ENCODE measurements around the gene TSPAN9.

The TSPAN9 gene

DNA sequence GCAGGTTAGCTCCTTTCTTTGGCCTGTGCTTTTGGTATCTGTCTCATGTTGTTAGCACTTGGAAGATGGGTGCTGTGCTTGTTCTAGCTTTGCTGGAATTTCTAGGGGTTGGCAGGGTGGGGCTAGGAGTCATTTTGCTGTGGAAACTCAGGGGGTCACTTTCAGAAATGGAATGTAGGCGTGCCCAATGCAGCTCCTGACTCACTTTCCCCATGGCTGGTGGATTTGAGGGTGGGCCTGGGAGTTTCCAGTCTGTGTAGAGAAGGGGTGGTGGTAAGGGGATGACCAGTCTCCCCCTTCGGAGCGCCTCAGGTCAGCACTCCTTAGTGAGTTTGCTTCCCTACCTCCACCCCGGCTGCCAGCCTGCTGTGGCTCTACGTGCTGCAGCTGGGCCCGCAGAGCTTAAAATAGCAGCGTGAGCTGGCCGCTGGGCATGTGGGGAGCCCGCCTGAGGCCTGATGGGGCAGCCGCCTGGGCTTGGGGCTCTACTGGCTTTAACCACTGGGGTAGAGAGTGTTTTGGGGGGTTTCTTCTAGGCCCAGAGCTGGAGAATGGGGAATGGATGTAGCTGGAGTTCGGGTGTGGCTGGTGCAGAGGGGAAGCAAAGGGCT is 108.2 kb downstream of the TSPAN9 start:
- peaks cover 4% of the 10 kb centered on the region for H3K27me3 ChIP-seq (ENCODE audit: insufficient read depth, poor library complexity, severe bottlenecking)

DNA sequence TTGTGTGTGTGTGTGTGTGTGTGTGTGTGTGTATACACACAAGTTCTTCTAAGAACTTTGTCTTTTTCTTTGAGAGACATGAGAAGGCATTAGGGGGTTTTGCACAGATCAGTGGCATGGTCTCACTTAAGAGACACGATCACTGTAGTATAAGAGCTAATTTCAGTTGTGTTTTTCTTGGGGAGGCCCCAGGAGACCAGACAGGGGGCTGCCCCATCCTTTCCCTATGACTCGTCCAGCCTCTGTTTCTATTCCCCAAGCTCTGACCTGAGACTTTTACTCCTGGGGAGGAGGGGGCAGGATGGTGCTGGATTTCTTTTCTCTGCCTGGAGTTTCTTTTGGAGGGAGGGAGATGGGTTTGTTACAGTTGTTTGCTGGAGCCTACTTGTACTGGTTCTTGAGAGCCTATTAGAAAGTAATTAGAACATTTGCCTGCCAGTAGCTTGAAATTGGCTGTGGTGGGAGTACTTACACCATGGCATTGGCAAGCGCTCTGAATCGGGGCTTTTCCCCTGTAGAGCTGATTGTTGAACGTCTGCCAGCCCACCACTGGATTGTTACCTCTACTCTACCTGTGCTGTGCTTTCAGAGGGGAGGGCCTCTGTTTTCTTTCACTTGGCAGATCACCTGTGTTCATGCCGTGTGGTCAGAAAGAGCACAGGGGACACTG is 109.5 kb downstream of the TSPAN9 start:
- TF ChIP-seq GABPA (IDR thresholded peaks at IDR 0.05; ENCODE audit: low read depth) (no peak), POLR2AphosphoS5 (IDR thresholded peaks at IDR 0.05; ENCODE audit: low read depth) (no peak), SPI1 (IDR thresholded peaks at IDR 0.05; ENCODE audit: borderline replicate concordance, low read depth) (no peak)
- TF ChIP-seq, protein P1, sequence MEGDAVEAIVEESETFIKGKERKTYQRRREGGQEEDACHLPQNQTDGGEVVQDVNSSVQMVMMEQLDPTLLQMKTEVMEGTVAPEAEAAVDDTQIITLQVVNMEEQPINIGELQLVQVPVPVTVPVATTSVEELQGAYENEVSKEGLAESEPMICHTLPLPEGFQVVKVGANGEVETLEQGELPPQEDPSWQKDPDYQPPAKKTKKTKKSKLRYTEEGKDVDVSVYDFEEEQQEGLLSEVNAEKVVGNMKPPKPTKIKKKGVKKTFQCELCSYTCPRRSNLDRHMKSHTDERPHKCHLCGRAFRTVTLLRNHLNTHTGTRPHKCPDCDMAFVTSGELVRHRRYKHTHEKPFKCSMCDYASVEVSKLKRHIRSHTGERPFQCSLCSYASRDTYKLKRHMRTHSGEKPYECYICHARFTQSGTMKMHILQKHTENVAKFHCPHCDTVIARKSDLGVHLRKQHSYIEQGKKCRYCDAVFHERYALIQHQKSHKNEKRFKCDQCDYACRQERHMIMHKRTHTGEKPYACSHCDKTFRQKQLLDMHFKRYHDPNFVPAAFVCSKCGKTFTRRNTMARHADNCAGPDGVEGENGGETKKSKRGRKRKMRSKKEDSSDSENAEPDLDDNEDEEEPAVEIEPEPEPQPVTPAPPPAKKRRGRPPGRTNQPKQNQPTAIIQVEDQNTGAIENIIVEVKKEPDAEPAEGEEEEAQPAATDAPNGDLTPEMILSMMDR (IDR thresholded peaks at IDR 0.05; ENCODE audit: insufficient read depth, low read length), result no peak
- TF ChIP-seq, protein P2, sequence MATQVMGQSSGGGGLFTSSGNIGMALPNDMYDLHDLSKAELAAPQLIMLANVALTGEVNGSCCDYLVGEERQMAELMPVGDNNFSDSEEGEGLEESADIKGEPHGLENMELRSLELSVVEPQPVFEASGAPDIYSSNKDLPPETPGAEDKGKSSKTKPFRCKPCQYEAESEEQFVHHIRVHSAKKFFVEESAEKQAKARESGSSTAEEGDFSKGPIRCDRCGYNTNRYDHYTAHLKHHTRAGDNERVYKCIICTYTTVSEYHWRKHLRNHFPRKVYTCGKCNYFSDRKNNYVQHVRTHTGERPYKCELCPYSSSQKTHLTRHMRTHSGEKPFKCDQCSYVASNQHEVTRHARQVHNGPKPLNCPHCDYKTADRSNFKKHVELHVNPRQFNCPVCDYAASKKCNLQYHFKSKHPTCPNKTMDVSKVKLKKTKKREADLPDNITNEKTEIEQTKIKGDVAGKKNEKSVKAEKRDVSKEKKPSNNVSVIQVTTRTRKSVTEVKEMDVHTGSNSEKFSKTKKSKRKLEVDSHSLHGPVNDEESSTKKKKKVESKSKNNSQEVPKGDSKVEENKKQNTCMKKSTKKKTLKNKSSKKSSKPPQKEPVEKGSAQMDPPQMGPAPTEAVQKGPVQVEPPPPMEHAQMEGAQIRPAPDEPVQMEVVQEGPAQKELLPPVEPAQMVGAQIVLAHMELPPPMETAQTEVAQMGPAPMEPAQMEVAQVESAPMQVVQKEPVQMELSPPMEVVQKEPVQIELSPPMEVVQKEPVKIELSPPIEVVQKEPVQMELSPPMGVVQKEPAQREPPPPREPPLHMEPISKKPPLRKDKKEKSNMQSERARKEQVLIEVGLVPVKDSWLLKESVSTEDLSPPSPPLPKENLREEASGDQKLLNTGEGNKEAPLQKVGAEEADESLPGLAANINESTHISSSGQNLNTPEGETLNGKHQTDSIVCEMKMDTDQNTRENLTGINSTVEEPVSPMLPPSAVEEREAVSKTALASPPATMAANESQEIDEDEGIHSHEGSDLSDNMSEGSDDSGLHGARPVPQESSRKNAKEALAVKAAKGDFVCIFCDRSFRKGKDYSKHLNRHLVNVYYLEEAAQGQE (IDR thresholded peaks at IDR 0.05; ENCODE audit: insufficient replicate concordance, low read depth), result no peak
- Histone ChIP-seq H3K27ac (replicated peaks) (no peak overlapping the region), H3K4me3 (replicated peaks; ENCODE audit: insufficient read depth, low read length) (no peak overlapping the region), H3K27me3 (ENCODE audit: insufficient read depth, poor library complexity, severe bottlenecking) (peaks cover 4% of the 10 kb centered on the region)
- no peak for DNase-seq (ENCODE audit: low read depth in 1 of 2, low spot score in 1 of 2)

More for the DNA sequence above, 108.2 kb downstream of the TSPAN9 start:
- DNase-seq (ENCODE audit: low read depth in 1 of 2, low spot score in 1 of 2), result no peak
- TF ChIP-seq, protein P1 (IDR thresholded peaks at IDR 0.05; ENCODE audit: insufficient read depth, low read length), result no peak
- TF ChIP-seq GABPA (IDR thresholded peaks at IDR 0.05; ENCODE audit: low read depth), result no peak
- no peak for TF ChIP-seq SPI1 (IDR thresholded peaks at IDR 0.05; ENCODE audit: borderline replicate concordance, low read depth)
- TF ChIP-seq POLR2AphosphoS5 (IDR thresholded peaks at IDR 0.05; ENCODE audit: low read depth), result no peak
- TF ChIP-seq, protein P2 (IDR thresholded peaks at IDR 0.05; ENCODE audit: insufficient replicate concordance, low read depth), result no peak
- H3K4me3 ChIP-seq (replicated peaks; ENCODE audit: insufficient read depth, low read length), result no peak overlapping the region
- no peak overlapping the region for H3K27ac ChIP-seq (replicated peaks)

DNA sequence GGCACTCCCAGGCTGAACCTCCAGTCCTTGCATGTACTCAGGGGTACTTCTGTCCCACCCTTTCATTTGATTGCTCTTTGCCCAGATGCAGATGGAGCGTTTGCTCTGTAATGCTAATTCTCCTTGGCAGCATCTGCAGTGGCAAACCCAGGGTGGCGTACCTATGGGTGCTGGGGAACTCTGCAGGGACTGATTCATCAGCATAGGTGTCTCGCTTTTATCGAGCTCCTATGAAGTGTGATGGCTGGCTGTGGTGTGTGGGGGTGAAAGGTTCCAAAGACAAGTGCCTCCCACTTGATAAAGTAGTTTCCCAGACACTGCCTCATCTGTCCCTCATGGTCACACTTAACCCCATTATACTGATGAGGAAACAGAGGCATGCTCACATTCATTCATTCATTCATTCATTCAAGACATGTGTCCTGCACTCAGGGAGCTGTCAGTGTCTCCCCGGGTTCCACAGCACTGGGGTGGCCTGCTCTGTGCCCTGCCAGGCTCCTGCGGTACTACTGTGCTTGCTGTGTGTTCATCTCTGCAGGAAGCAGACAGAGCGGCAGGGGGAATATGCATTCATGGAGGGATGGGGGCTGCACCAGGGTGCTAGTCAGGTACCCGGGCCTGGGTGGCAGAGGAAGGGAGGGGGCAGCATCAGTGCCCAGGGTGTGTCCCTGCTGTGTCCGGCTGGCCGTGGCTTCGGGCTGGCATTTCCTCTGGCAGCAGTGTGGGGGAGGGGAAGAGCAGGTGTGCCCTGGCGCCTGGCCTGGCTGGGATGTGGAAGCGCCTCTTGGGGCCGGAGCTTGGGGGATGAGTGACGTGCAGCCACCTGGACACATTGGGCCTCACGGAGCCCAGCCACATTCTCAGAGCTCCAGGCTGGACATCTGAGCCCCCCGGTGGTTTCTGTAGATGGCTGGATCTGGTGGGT is 110.9 kb downstream of the TSPAN9 start:
- Histone ChIP-seq H3K27ac (replicated peaks) (no peak overlapping the region), H3K27me3 (ENCODE audit: insufficient read depth, poor library complexity, severe bottlenecking) (peaks cover 4% of the 10 kb centered on the region), H3K4me3 (replicated peaks; ENCODE audit: insufficient read depth, low read length) (no peak overlapping the region)
- DNase-seq (ENCODE audit: low read depth in 1 of 2, low spot score in 1 of 2), result no peak
- no peak for TF ChIP-seq POLR2AphosphoS5 (IDR thresholded peaks at IDR 0.05; ENCODE audit: low read depth)
- TF ChIP-seq SPI1 (IDR thresholded peaks at IDR 0.05; ENCODE audit: borderline replicate concordance, low read depth), result no peak
- TF ChIP-seq, protein P2 (IDR thresholded peaks at IDR 0.05; ENCODE audit: insufficient replicate concordance, low read depth), result no peak
- TF ChIP-seq, protein P1 (IDR thresholded peaks at IDR 0.05; ENCODE audit: insufficient read depth, low read length), result no peak
- TF ChIP-seq GABPA (IDR thresholded peaks at IDR 0.05; ENCODE audit: low read depth), result no peak
